Chondrocyte (in vitro differentiated cells): ENCODE results near the gene SUSD6. TPM values are rescaled to one million over a fixed set of nuclear protein-coding genes. Genes with fewer than 3 reads are reported as not detected.

Source experiments
- DNase-seq: peaks from one replicate; pipeline ENCODE4 v3.0.0; 2021; ENCODE audit warnings: mixed read lengths, low spot score
- H3K27ac Mint-ChIP-seq: one replicate; pipeline ENCODE4 v1.8.0; 2021; ENCODE audit warnings: mild to moderate bottlenecking, moderate library complexity, mixed read lengths; ENCODE audit not compliant: unreplicated experiment
- H3K27me3 Mint-ChIP-seq: 2 replicates; pipeline ENCODE4 v1.8.0; 2021; ENCODE audit warnings: low read depth, mixed read lengths
- H3K36me3 Mint-ChIP-seq: 2 replicates; pipeline ENCODE4 v1.8.0; 2021; ENCODE audit warnings: low read depth, mixed read lengths
- H3K4me1 Mint-ChIP-seq: 2 replicates; pipeline ENCODE4 v1.8.0; 2021; ENCODE audit warnings: low read depth, mild to moderate bottlenecking, mixed read lengths
- H3K4me3 Mint-ChIP-seq: one replicate; pipeline ENCODE4 v1.8.0; 2021; ENCODE audit warnings: mild to moderate bottlenecking, moderate library complexity, mixed read lengths; ENCODE audit not compliant: unreplicated experiment
- H3K9me3 Mint-ChIP-seq: 2 replicates; pipeline ENCODE4 v1.8.0; 2021; ENCODE audit warnings: low read depth, mixed read lengths
- total RNA-seq: library from RNA; stranded (reverse); gene quantifications from 3 replicates; pipeline ENCODE4 v1.2.1, GENCODE V29; 2021
- TF ChIP-seq, protein P1 (sequence below): fragments of 200-600 bp; sonication (generic); IDR thresholded peaks from 2 replicates; pipeline ENCODE4 v1.5.0; 2021; ENCODE audit warnings: antibody characterized with exemption, mild to moderate bottlenecking, moderate library complexity

SUSD6 gene
- total RNA-seq, 1 donor from 2014 or later, result 49.3 TPM

GRCh38 chr14:69620981-69621380 lies 9.6 kb downstream of the SUSD6 start:
- no peaks in the 10 kb centered on the region for H3K9me3 Mint-ChIP-seq
- no peaks in the 10 kb centered on the region for H3K36me3 Mint-ChIP-seq
- H3K27me3 Mint-ChIP-seq, result no peaks in the 10 kb centered on the region
- TF ChIP-seq, protein P1, sequence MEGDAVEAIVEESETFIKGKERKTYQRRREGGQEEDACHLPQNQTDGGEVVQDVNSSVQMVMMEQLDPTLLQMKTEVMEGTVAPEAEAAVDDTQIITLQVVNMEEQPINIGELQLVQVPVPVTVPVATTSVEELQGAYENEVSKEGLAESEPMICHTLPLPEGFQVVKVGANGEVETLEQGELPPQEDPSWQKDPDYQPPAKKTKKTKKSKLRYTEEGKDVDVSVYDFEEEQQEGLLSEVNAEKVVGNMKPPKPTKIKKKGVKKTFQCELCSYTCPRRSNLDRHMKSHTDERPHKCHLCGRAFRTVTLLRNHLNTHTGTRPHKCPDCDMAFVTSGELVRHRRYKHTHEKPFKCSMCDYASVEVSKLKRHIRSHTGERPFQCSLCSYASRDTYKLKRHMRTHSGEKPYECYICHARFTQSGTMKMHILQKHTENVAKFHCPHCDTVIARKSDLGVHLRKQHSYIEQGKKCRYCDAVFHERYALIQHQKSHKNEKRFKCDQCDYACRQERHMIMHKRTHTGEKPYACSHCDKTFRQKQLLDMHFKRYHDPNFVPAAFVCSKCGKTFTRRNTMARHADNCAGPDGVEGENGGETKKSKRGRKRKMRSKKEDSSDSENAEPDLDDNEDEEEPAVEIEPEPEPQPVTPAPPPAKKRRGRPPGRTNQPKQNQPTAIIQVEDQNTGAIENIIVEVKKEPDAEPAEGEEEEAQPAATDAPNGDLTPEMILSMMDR, result no peak
- no peak for DNase-seq
- peak overlapping the region; percentile 67 for H3K27ac Mint-ChIP-seq
- H3K4me1 Mint-ChIP-seq, result peaks cover 75% of the 10 kb centered on the region
- no peak overlapping the region for H3K4me3 Mint-ChIP-seq

DNA sequence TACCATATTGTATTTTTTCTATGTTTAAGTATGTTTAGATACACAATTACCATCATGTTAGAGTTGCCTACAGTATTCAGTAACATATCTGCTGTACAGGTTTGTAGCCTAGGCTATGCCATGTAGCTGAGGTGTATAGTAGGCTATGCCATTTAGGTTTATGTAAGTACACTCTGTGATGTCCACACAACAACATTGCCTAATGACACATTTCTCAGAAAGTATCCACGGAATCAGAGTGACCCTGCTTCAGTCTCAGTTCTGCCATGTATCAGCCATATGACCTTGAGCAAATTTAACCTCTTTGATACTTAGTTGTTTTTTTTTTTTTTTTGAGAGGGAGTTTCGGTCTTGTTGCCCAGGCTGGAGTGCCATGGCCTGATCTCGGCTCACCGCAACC lies 12.7 kb downstream of the SUSD6 start:
- no peaks in the 10 kb centered on the region for H3K9me3 Mint-ChIP-seq
- H3K4me3 Mint-ChIP-seq, result no peak overlapping the region
- DNase-seq, result no peak
- peaks cover 50% of the 10 kb centered on the region for H3K4me1 Mint-ChIP-seq
- no peak overlapping the region for H3K27ac Mint-ChIP-seq
- no peaks in the 10 kb centered on the region for H3K27me3 Mint-ChIP-seq
- TF ChIP-seq, protein P1, result no peak
- no peaks in the 10 kb centered on the region for H3K36me3 Mint-ChIP-seq

DNA sequence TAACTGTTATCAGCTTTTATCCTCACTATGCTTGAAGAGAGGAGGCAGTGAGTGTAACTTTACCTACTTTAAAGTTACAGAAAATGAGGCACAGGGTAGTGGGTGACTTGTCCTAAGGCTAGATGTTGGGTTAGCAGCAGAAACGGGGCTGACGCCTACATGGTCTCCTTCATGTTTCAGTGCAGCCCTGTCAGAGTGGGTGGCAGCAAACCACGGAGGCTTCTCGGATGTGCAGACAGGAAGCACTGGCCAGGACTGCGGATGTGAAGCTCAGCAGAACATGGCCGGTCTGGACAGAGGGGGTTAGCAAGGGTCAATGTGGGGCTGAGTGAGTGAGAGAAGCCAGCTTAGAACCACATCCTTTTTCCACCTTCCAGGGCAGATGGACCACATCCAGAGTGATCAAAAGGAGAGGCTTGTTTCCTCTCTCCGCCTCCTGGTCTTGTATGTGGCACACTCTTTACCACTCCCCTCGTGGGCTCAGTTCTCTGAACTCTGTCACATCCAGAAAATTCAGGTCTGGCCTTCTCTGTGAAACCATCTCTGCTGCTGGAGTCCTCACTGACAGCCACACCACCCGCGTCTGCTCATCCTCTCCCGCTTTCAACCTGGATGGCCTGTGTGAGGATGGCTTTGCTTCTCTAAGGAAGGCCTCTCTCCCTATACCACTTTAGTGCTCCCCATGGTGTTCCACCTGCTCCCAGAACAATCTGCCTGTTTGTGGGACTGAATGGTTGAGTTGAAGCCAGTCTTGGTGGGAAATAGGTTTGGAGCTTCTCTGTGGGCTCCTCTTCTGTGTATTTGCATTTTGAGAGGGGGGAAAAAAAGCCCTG lies 14.1 kb downstream of the SUSD6 start:
- Mint-ChIP-seq H3K27ac (peak overlapping the region; percentile 67), H3K36me3 (no peaks in the 10 kb centered on the region), H3K9me3 (no peaks in the 10 kb centered on the region), H3K4me3 (peak overlapping the region; percentile 14), H3K4me1 (peaks cover 49% of the 10 kb centered on the region), H3K27me3 (no peaks in the 10 kb centered on the region)
- DNase-seq, result peak; percentile 58
- TF ChIP-seq, protein P1, result no peak

- TF ChIP-seq, protein P1, result no peak
- DNase-seq, result no peak
- H3K36me3 Mint-ChIP-seq, result no peaks in the 10 kb centered on the region
- no peak overlapping the region for H3K4me3 Mint-ChIP-seq
- no peaks in the 10 kb centered on the region for H3K27me3 Mint-ChIP-seq
- no peaks in the 10 kb centered on the region for H3K9me3 Mint-ChIP-seq
- peak overlapping the region; percentile 10 for H3K27ac Mint-ChIP-seq
- H3K4me1 Mint-ChIP-seq, result peaks cover 48% of the 10 kb centered on the region
Measured at GRCh38 chr14:69626132-69626500, 14.7 kb downstream of the SUSD6 start.

DNA sequence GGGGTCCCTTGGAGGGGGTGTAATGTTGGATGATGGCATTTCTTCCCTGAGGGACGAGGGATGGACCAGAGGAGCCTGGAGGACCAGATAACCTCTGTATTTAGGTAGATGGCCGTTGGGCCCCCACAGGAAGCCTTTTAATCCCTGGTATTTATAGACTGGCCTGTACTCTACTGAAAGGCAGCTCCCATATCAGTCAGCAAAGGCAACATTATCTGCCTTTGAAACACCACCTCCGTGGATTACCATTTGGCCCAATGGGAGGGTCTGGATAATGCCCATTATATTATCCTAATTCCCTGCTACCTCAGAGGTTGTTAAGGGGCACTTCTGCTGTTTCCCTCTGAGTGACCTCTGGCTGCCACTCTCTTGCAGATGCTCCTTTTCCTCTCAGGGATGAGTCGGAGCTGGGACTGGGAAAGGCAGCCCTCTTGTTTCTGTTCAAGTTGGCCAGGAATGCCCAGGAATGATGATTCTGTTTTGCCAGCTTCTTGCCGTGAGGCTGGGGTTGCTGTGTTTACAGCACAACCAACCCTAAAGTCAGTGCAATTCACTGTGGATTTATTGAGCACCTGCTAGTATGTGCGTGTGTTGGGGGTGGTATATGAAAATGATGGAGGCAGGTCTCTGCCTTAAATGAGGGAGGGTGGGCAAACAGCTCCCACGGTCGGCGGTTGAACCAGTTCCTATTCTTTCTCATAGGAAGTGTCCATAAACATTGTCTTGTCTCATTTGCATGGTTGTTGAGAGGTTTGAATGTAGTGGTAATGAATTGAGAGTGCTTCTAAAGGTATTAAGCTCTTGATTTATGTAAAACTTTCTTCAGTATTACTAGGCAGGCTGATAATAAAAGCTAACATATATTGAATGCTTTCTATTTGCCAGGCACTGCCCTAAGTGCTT lies 18.1 kb downstream of the SUSD6 start:
- Mint-ChIP-seq H3K4me1 (peaks cover 70% of the 10 kb centered on the region), H3K36me3 (no peaks in the 10 kb centered on the region), H3K9me3 (no peaks in the 10 kb centered on the region), H3K27ac (no peak overlapping the region), H3K4me3 (no peak overlapping the region), H3K27me3 (no peaks in the 10 kb centered on the region)
- DNase-seq, result no peak
- TF ChIP-seq, protein P1, result no peak
